Activated T-cell treated with anti-CD3 and anti-CD28 coated beads for 24 hours (primary cell): ENCODE results near the gene COA6.

ENCODE experiments used
- DNase-seq: peaks from one replicate; pipeline ENCODE4 v3.0.0-alpha.2; 2020; ENCODE audit warnings: low read depth

The COA6 gene

DNA sequence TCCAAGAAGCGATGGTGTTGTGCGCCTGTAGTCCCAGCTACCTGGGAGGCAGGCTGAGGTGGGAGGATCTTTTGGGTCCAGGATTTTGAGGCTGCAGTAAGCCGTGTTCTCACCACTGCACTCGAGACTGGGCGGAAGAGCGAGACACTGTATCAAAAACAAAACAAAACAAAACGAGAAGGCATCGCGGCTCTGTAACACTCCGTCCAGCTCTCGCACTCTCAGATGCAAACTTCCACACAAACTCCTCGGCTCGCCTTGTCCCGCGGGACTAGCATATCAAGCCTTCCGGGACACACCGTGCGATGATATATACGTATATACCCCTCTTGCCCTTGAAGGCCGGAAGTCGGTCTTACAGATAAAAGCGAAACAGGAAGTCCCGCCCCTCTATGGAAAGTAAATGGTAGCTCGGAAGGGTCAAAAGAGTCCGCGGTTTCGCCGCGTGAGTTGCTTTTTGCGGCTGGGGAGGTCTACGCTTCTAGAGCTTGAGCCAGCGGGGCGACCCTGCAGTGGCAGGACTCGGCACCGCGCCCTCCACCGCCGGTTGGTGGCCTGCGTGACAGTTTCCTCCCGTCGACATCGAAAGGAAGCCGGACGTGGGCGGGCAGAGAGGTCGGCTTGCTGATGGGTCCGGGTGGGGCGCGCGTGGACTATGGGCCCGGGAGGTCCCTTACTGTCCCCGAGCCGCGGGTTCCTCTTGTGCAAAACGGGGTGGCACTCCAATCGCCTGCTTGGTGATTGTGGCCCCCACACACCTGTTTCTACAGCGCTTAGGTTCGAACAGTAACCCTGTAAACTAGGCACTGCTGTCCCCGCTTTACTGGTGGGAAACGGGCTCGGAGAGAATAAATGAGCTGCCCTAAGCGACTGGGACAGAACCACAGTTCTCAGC, at the start of gene COA6:
TSS of gene COA6 (plus strand) at position 393 of the 895 bp plus-strand sequence. CDS start at position 404, 11 bp downstream.
- DNase-seq: peak; percentile 86

- DNase-seq: no peak
Measured at GRCh38 chr1:234324821-234325220, 48.4 kb upstream of the COA6 start.

- no peak for DNase-seq
Measured at GRCh38 chr1:234325878-234326496, 47.3 kb upstream of the COA6 start.

- peak; percentile 65 for DNase-seq
Measured at GRCh38 chr1:234326497-234327366, 46.5 kb upstream of the COA6 start.

- no peak for DNase-seq
Measured at GRCh38 chr1:234327577-234328164, 45.6 kb upstream of the COA6 start.

DNA sequence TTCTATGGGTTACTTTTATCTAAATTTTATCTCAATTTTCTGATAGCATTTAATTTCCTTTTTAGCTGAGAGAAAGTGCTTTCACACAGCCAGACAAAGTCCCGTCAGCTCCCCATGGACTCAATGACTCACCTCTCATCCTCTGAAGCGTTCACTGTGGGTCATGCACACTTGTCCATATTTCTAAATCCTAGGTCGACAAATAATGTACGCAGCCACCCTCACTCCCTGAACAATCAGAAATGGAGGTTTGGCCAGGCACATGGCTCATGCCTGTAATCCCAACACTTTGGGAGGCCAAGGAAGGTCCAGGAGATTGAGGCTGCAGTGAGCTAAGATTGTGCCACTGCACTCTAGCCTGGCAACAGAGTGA, 42.4 kb upstream of the COA6 start:
- DNase-seq: no peak

GRCh38 chr1:234331507-234331906, 41.7 kb upstream of the COA6 start:
- no peak for DNase-seq

- no peak for DNase-seq
Measured at GRCh38 chr1:234336359-234336758, 36.9 kb upstream of the COA6 start.

DNA sequence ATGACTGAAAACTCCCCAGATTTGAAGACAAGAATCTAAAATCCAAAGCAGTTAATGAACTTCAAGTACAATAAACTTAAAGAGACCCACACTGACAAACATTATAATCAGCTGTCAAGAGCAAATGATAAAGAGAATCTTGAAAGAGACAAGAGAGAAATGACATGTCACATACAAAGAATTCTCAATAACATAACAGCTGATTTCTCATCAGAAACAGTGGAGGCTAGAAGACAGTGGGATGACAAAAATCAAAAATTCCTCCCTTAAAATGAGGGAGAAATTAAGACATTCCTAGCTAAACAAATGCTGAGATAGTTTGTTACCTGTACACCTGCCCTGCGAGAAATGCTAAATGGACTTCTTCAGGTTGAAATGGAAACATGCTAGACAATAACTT, 36.0 kb upstream of the COA6 start:
- no peak for DNase-seq

DNA sequence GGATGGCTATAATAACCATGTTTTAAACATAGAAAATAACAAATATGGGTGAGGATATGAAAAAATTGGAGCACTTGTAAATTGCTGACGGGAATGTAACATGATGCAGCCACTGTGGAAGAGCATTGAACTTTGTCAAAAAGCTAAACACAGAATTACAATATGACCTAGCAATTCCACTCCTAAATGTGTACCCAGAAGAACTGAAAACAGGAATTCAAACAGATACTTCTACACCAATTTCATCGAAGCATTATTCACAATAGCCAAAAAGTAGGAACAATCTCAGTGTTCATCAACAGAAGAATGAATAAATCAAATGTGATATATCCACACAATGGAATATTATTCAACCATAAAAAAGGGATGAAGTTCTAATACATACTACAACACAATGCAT, 32.7 kb upstream of the COA6 start:
- DNase-seq: no peak

DNA sequence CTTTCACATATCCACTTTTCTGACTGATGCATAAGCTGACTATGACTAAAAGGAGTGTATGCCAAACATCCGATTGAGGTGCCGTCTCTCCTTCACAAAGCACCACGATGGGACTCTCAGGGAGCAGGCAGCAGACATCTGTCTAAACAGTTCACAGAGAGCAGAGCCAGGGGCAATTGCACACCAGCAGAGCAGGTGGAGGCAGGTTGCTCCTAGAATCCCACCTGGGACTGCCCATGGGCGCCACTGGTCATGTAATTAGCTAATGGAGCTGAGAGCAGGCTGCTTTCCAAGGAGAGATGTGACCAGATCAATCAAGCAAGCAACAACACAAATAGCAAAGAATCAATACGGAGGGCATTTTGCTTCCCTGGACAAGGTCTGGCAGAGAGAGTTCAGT, 30.5 kb upstream of the COA6 start:
- DNase-seq: no peak

GRCh38 chr1:234345237-234345636, 28.0 kb upstream of the COA6 start:
- DNase-seq: no peak

DNA sequence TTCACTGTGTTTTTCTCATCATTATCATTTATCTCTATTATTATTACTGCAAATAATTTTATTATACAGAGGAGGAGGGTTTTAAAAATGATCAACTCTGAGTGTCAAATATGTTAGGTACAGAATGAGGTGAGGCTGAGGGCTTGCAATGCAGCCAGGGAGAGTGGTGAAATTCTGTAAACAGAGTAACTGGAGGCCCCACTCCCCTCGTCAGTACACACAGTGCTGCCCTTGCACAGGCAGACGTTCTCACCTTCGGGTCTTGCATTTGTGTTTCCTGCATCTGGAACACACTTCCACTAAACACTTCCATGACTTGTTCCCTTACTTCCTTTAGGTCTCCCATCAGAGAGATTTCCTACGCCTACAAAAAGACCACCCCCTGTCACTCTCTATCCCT, 24.3 kb upstream of the COA6 start:
- no peak for DNase-seq

- DNase-seq: no peak
Measured at GRCh38 chr1:234355782-234356510, 17.3 kb upstream of the COA6 start.

- DNase-seq: peak; percentile 42
Measured at GRCh38 chr1:234356615-234357269, 16.5 kb upstream of the COA6 start.

DNA sequence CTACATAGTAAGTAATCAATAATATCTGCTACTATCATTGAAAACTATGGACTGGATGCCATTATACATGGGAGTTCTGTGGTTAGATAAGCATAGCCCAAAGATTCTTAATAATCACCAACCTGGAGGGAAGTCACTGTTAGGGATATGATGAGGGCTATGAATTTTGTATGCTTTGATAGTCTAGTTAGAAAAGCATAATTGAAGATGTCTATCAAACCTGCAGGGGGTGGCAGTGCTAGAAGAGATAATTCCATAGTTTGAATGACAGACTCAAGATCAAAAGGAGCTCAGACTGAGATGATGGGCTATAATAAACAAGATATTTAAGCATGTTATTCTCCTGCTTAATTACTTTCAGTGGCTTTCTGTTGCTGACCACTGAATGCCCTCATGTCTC, 15.4 kb upstream of the COA6 start:
- no peak for DNase-seq

DNA sequence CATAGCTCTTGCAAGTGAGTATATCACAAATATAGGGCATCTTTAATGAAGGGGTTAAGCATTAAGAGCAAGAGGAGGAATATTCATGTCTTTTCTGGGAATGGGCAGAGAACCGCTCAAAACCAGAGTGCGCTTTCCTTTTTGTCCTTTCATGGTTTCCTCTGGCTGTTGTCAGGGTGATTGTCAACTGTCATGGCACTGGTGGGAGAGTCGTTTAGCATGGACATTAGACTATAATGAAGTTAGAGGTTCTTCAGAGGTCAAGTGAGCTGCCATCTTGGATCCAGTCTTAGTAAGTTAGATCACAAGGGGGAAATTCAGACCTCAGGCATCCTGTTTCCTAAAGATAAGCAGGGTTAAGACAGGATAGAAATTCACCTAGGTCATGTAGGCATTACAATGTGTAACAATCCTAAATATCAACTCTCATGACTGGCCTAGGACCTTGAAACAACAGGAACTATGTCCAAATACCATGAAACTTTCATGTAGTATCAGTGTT, 12.1 kb upstream of the COA6 start:
- DNase-seq: no peak

- no peak for DNase-seq
Measured at GRCh38 chr1:234362558-234362957, 10.7 kb upstream of the COA6 start.

GRCh38 chr1:234368320-234369032, 4.8 kb upstream of the COA6 start:
- DNase-seq: no peak

- DNase-seq: no peak
Measured at GRCh38 chr1:234369033-234369430, 4.2 kb upstream of the COA6 start.
